ENCODE results near the gene MIX23.

Gene MIX23

GRCh38 chr3:122324871-122325323 is 58.1 kb downstream of the MIX23 start, which contains the start of gene CSTA:
Gene CSTA, plus strand, starts transcription at chr3:122325248. Its CDS starts 45 bp downstream, at chr3:122325293.
- TF ChIP-seq Cebpa-rat (IDR thresholded peaks at IDR 0.05): no peak
- no peaks in the 10 kb centered on the region for H3K4me1 ChIP-seq
- no peak within 1 kb of the TSS for H3K9ac ChIP-seq
- H3K27ac ChIP-seq: no peak within 1 kb of the TSS
- H3K36me3 ChIP-seq: no peaks in the 10 kb centered on the region
- H3K27me3 ChIP-seq: no peaks in the 10 kb centered on the region
- H3K9me3 ChIP-seq: no peaks in the 10 kb centered on the region
- H4K20me1 ChIP-seq: no peaks in the 10 kb centered on the region
- H3K4me2 ChIP-seq: no peak within 1 kb of the TSS
- no peak within 1 kb of the TSS for H3K4me3 ChIP-seq

- Histone ChIP-seq H3K9me3 (no peaks in the 10 kb centered on the region), H3K9ac (no peak overlapping the region), H3K36me3 (no peaks in the 10 kb centered on the region), H3K4me1 (no peaks in the 10 kb centered on the region), H3K4me2 (no peak overlapping the region), H4K20me1 (no peaks in the 10 kb centered on the region), H3K27ac (no peak overlapping the region), H3K27me3 (no peaks in the 10 kb centered on the region), H3K4me3 (no peak overlapping the region)
- TF ChIP-seq Cebpa-rat (IDR thresholded peaks at IDR 0.05): no peak
Measured at GRCh38 chr3:122322095-122323075, 60.6 kb downstream of the MIX23 start.

GRCh38 chr3:122318620-122319019 is 64.4 kb downstream of the MIX23 start:
- Histone ChIP-seq H4K20me1 (no peaks in the 10 kb centered on the region), H3K9me3 (no peaks in the 10 kb centered on the region), H3K4me2 (no peak overlapping the region), H3K36me3 (no peaks in the 10 kb centered on the region), H3K9ac (no peak overlapping the region), H3K27ac (no peak overlapping the region), H3K27me3 (no peaks in the 10 kb centered on the region), H3K4me1 (no peaks in the 10 kb centered on the region), H3K4me3 (no peak overlapping the region)
- no peak for TF ChIP-seq Cebpa-rat (IDR thresholded peaks at IDR 0.05)

- no peaks in the 10 kb centered on the region for H3K27me3 ChIP-seq
- no peak overlapping the region for H3K27ac ChIP-seq
- H3K4me2 ChIP-seq: no peak overlapping the region
- no peak overlapping the region for H3K9ac ChIP-seq
- no peaks in the 10 kb centered on the region for H3K9me3 ChIP-seq
- no peaks in the 10 kb centered on the region for H3K36me3 ChIP-seq
- no peak for TF ChIP-seq Cebpa-rat (IDR thresholded peaks at IDR 0.05)
- H3K4me3 ChIP-seq: no peak overlapping the region
- no peaks in the 10 kb centered on the region for H4K20me1 ChIP-seq
- H3K4me1 ChIP-seq: peaks cover 6% of the 10 kb centered on the region
Measured at GRCh38 chr3:122316368-122316767, 66.7 kb downstream of the MIX23 start.

GRCh38 chr3:122315619-122316018 is 67.4 kb downstream of the MIX23 start:
- Histone ChIP-seq H4K20me1 (no peaks in the 10 kb centered on the region), H3K4me1 (peaks cover 6% of the 10 kb centered on the region), H3K4me3 (no peak overlapping the region), H3K27ac (no peak overlapping the region), H3K9ac (no peak overlapping the region), H3K27me3 (no peaks in the 10 kb centered on the region), H3K4me2 (no peak overlapping the region), H3K36me3 (no peaks in the 10 kb centered on the region), H3K9me3 (no peaks in the 10 kb centered on the region)
- no peak for TF ChIP-seq Cebpa-rat (IDR thresholded peaks at IDR 0.05)

- Histone ChIP-seq H3K4me2 (no peak overlapping the region), H3K27ac (no peak overlapping the region), H4K20me1 (no peaks in the 10 kb centered on the region), H3K4me3 (no peak overlapping the region), H3K27me3 (no peaks in the 10 kb centered on the region), H3K9me3 (no peaks in the 10 kb centered on the region), H3K9ac (no peak overlapping the region), H3K4me1 (peaks cover 6% of the 10 kb centered on the region), H3K36me3 (no peaks in the 10 kb centered on the region)
- TF ChIP-seq Cebpa-rat (IDR thresholded peaks at IDR 0.05): no peak
Measured at GRCh38 chr3:122314228-122314876, 68.7 kb downstream of the MIX23 start.

- no peak for TF ChIP-seq Cebpa-rat (IDR thresholded peaks at IDR 0.05)
- Histone ChIP-seq H3K9ac (no peak overlapping the region), H3K27ac (no peak overlapping the region), H3K4me3 (no peak overlapping the region), H4K20me1 (no peaks in the 10 kb centered on the region), H3K4me1 (peaks cover 6% of the 10 kb centered on the region), H3K9me3 (no peaks in the 10 kb centered on the region), H3K36me3 (no peaks in the 10 kb centered on the region), H3K4me2 (no peak overlapping the region), H3K27me3 (no peaks in the 10 kb centered on the region)
Measured at GRCh38 chr3:122313281-122313680, 69.8 kb downstream of the MIX23 start.

GRCh38 chr3:122312826-122313225 is 70.2 kb downstream of the MIX23 start:
- Histone ChIP-seq H3K27ac (no peak overlapping the region), H3K4me2 (no peak overlapping the region), H3K36me3 (no peaks in the 10 kb centered on the region), H3K4me3 (no peak overlapping the region), H4K20me1 (no peaks in the 10 kb centered on the region), H3K27me3 (no peaks in the 10 kb centered on the region), H3K4me1 (peaks cover 6% of the 10 kb centered on the region), H3K9ac (no peak overlapping the region), H3K9me3 (no peaks in the 10 kb centered on the region)
- TF ChIP-seq Cebpa-rat (IDR thresholded peaks at IDR 0.05): no peak

GRCh38 chr3:122310361-122310760 is 72.7 kb downstream of the MIX23 start:
- H3K27ac ChIP-seq: no peak overlapping the region
- peaks cover 6% of the 10 kb centered on the region for H3K4me1 ChIP-seq
- TF ChIP-seq Cebpa-rat (IDR thresholded peaks at IDR 0.05): no peak
- H3K9me3 ChIP-seq: no peaks in the 10 kb centered on the region
- no peaks in the 10 kb centered on the region for H3K36me3 ChIP-seq
- H3K9ac ChIP-seq: no peak overlapping the region
- H3K27me3 ChIP-seq: no peaks in the 10 kb centered on the region
- H3K4me2 ChIP-seq: no peak overlapping the region
- H3K4me3 ChIP-seq: no peak overlapping the region
- H4K20me1 ChIP-seq: no peaks in the 10 kb centered on the region
